ENCODE results near the gene NEGR1. TPM values are rescaled to one million over a fixed set of nuclear protein-coding genes. Genes with fewer than 3 reads are reported as not detected.

Gene NEGR1
- total and polyA plus RNA-seq, 8 donors, result 1.2 to 35.4 (median 7.7) TPM

DNA sequence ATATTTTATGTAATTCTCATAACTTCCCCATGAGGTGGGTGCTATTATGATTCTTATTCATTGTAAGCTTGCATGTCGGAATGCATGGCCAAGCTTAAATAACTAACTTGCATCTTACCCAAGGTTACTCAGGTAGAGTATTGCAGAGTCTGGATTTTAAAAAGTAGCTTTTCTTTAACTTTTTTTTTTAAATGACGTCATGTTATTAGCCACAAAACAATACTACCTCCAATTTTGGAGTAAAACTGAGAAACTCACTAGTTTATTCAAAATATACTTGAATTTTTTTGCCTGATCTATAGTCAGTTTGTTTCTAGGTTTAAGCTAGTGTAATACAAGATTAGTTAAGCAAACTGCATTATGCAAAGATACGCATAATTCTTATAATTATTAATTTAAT lies 57.8 kb downstream of the NEGR1 start:
- Histone ChIP-seq H3K4me3 (no peak overlapping the region), H3K27me3 (no peaks in the 10 kb centered on the region), H3K27ac (no peak overlapping the region), H3K9me3 (no peaks in the 10 kb centered on the region), H3K4me1 (peaks cover 0 to 3% (median 0%) of the 10 kb centered on the region in 4 donors), H3K36me3 (no peaks in the 10 kb centered on the region)
- TF ChIP-seq, protein P1, sequence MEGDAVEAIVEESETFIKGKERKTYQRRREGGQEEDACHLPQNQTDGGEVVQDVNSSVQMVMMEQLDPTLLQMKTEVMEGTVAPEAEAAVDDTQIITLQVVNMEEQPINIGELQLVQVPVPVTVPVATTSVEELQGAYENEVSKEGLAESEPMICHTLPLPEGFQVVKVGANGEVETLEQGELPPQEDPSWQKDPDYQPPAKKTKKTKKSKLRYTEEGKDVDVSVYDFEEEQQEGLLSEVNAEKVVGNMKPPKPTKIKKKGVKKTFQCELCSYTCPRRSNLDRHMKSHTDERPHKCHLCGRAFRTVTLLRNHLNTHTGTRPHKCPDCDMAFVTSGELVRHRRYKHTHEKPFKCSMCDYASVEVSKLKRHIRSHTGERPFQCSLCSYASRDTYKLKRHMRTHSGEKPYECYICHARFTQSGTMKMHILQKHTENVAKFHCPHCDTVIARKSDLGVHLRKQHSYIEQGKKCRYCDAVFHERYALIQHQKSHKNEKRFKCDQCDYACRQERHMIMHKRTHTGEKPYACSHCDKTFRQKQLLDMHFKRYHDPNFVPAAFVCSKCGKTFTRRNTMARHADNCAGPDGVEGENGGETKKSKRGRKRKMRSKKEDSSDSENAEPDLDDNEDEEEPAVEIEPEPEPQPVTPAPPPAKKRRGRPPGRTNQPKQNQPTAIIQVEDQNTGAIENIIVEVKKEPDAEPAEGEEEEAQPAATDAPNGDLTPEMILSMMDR (IDR thresholded peaks at IDR 0.05), result no peak
- TF ChIP-seq POLR2AphosphoS5 (IDR thresholded peaks at IDR 0.05) (no peak), POLR2A (IDR thresholded peaks at IDR 0.05) (no peak), EP300 (IDR thresholded peaks at IDR 0.05) (no peak)
- 93 to 98% (median 94%) methylated on average over 3 of the region's 3 CpGs for WGBS, 5 donors
- DNase-seq, result no peak
- intact Hi-C loops (cut with DNase I; ENCODE audit: low total_unique reads), result no loop called here

DNA sequence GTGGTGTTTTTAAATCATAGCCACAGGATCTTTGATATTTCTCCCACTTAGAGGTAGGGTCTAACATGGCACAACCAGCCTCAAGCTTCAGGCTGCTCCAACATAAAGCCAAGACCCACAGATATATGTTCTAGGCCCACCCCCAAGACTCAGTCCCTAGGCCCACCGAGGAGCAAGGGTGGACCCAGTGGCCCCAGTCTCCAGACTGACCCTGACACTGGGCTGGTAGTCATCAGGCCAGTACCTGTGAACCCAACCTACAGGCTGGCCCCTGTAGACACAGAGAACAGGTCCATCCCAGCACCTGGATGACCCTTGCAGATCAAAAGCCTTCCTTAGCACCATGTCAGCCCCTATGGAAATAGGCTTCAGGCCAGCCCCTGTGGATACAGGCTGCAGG lies 60.5 kb downstream of the NEGR1 start:
- Histone ChIP-seq H3K4me3 (no peak overlapping the region), H3K36me3 (no peaks in the 10 kb centered on the region), H3K27ac (no peak overlapping the region), H3K4me1 (no peaks in the 10 kb centered on the region), H3K9me3 (no peaks in the 10 kb centered on the region), H3K27me3 (no peaks in the 10 kb centered on the region)
- no peak for TF ChIP-seq EP300 (IDR thresholded peaks at IDR 0.05)
- TF ChIP-seq POLR2AphosphoS5 (IDR thresholded peaks at IDR 0.05), result no peak
- no peak for TF ChIP-seq POLR2A (IDR thresholded peaks at IDR 0.05)
- TF ChIP-seq, protein P1 (IDR thresholded peaks at IDR 0.05), result no peak
- WGBS, 5 donors, result 66 to 100% (median 91%) methylated on average over 1 of the region's 1 CpG
- DNase-seq, result no peak
- intact Hi-C loops (cut with DNase I; ENCODE audit: low total_unique reads), result no loop called here

DNA sequence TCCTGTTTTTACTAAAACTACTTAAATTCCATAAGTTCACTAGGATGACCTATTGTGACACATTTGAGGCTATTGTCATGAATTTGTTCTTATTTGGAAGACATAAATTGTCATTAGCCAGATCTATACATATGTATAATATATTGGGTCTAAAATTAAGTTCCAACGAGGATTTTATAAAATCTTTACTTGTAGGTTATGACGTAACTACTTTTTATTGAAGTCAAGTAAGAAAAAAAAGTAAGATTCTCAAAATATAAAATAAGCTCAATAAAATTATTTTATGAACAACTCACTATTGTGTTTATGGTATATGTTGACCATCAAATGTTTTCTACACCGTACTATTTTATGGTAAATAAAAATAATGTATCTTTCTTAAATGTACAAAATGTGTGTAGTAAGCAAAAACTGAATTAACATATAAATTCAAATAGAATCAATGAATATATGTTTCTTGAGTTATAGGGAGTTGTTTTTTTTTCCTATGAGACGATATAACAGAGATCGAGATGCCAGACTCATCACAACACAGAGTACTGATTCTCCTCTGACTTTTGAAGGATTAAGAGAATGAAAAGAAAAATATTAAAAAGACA lies 64.1 kb downstream of the NEGR1 start:
- Histone ChIP-seq H3K36me3 (no peaks in the 10 kb centered on the region), H3K27ac (no peak overlapping the region), H3K27me3 (no peaks in the 10 kb centered on the region), H3K4me3 (no peak overlapping the region), H3K4me1 (no peaks in the 10 kb centered on the region), H3K9me3 (no peaks in the 10 kb centered on the region)
- no peak for TF ChIP-seq POLR2A (IDR thresholded peaks at IDR 0.05)
- TF ChIP-seq, protein P1 (IDR thresholded peaks at IDR 0.05), result no peak
- TF ChIP-seq EP300 (IDR thresholded peaks at IDR 0.05), result no peak
- TF ChIP-seq POLR2AphosphoS5 (IDR thresholded peaks at IDR 0.05), result no peak
- WGBS, 5 donors, result 81 to 95% (median 94%) methylated on average over 5 of the region's 5 CpGs
- intact Hi-C loops (cut with DNase I; ENCODE audit: low total_unique reads), result no loop called here
- DNase-seq, result no peak

DNA sequence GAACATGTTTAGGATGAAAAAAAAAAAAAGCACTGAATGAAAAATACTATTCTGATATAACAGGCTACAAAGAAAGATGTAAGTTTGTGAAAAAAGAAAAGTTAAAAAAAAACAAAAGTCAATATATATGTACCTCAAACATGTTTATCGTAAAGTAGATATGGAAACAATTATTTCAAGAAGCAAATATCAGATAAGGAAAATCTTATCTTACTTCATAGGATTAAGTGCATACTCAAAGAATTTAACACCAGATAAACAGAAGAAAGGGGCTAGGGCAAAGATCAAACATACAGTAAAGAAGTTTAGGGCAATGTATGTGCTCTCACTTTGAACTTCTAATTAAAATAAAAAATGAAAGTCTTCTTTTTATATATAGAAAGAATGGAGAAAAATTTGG lies 75.3 kb downstream of the NEGR1 start:
- intact Hi-C loops (cut with DNase I; ENCODE audit: low total_unique reads), result no loop called here
- 32 to 58% (median 46%) methylated on average over 1 of the region's 1 CpG for WGBS, 5 donors
- DNase-seq, result no peak
- Histone ChIP-seq H3K27ac (no peak overlapping the region), H3K9me3 (no peaks in the 10 kb centered on the region), H3K4me1 (peaks cover 0 to 11% (median 4%) of the 10 kb centered on the region in 4 donors), H3K36me3 (no peaks in the 10 kb centered on the region), H3K4me3 (no peak overlapping the region), H3K27me3 (no peaks in the 10 kb centered on the region)
- TF ChIP-seq, protein P1 (IDR thresholded peaks at IDR 0.05), result no peak
- TF ChIP-seq POLR2A (IDR thresholded peaks at IDR 0.05) (no peak), POLR2AphosphoS5 (IDR thresholded peaks at IDR 0.05) (no peak), EP300 (IDR thresholded peaks at IDR 0.05) (no peak)

Data from stomach (tissue), 9 donors.